Head of caudate nucleus (tissue), 42 donors: ENCODE measurements around the gene PQBP1.

ENCODE experiments used
- DNase-seq, 42 donors: peaks; one replicate each; pipeline versions ENCODE4 v3.0.0 to v3.0.0-alpha.2; 2020 to 2021; ENCODE audit warnings: mixed read lengths in 7 of 42
- intact Hi-C: fragments of 100-400 bp; cut with DNase I; formaldehyde crosslinking; loops from one replicate; pipeline ENCODE4 v1.15.0; 2022

Gene PQBP1

GRCh38 chrX:48918301-48918642 lies 20.5 kb downstream of the PQBP1 start:
- intact Hi-C loops = no loop called here

GRCh38 chrX:48918643-48919340 lies 21.1 kb downstream of the PQBP1 start, which contains the start of gene PIM2:
Gene PIM2, minus strand, starts transcription at chrX:48919024. Its CDS starts 190 bp downstream, at chrX:48918834.
- peak; percentile 66 to 93 (median 85) for DNase-seq
- intact Hi-C loops = no loop called here

More at GRCh38 chrX:48918301-48918642, 20.5 kb downstream of the PQBP1 start:
- DNase-seq = no peak

GRCh38 chrX:48919360-48919841 lies 21.7 kb downstream of the PQBP1 start:
- peak in 2 of 42 donors; percentile 20 to 26 for DNase-seq
- intact Hi-C loops = no loop called here

GRCh38 chrX:48919947-48920717 lies 22.4 kb downstream of the PQBP1 start:
- peak in 6 of 42 donors; percentile 9 to 49 (median 40) for DNase-seq
- intact Hi-C loops = no loop called here

GRCh38 chrX:48920718-48921104 lies 23.0 kb downstream of the PQBP1 start:
- no peak for DNase-seq
- intact Hi-C loops = no loop called here

GRCh38 chrX:48923771-48924170 lies 26.0 kb downstream of the PQBP1 start:
- DNase-seq = no peak
- intact Hi-C loops = no loop called here

GRCh38 chrX:48924270-48924669 lies 26.5 kb downstream of the PQBP1 start:
- intact Hi-C loops = no loop called here
- DNase-seq = no peak

GRCh38 chrX:48927123-48927522 lies 29.4 kb downstream of the PQBP1 start:
- DNase-seq = no peak
- intact Hi-C loops = no loop called here

- no peak for DNase-seq
- intact Hi-C loops = no loop called here
These were observed 30.1 kb downstream of the PQBP1 start for GRCh38 chrX:48927736-48928382.

- intact Hi-C loops = no loop called here
- DNase-seq = peak in 1 of 42 donors; percentile 22
These were observed 36.0 kb downstream of the PQBP1 start for GRCh38 chrX:48933757-48934156.

- intact Hi-C loops = no loop called here
- DNase-seq = no peak
These were observed 37.0 kb downstream of the PQBP1 start for GRCh38 chrX:48934581-48935300.

- intact Hi-C loops = no loop called here
- no peak for DNase-seq
These were observed 37.6 kb downstream of the PQBP1 start for GRCh38 chrX:48935301-48935670.

- intact Hi-C loops = no loop called here
These were observed 38.8 kb downstream of the PQBP1 start for GRCh38 chrX:48936429-48937053.

GRCh38 chrX:48937054-48937907 lies 39.6 kb downstream of the PQBP1 start:
- intact Hi-C loops = no loop called here

More at GRCh38 chrX:48936429-48937053, 38.8 kb downstream of the PQBP1 start:
- no peak for DNase-seq

GRCh38 chrX:48938721-48939425 lies 41.1 kb downstream of the PQBP1 start:
- intact Hi-C loops = no loop called here
- DNase-seq = no peak

More at GRCh38 chrX:48937054-48937907, 39.6 kb downstream of the PQBP1 start:
- peak in 9 of 42 donors; percentile 17 to 44 (median 30) for DNase-seq

- intact Hi-C loops = no loop called here
These were observed 41.9 kb downstream of the PQBP1 start for GRCh38 chrX:48939524-48940228.

More at GRCh38 chrX:48939524-48940228, 41.9 kb downstream of the PQBP1 start:
- DNase-seq = no peak
